22Rv1 (cell line): ENCODE data around the gene TNS3.

Source experiments
- CTCF ChIP-seq: fragments of 450-650 bp; IDR thresholded peaks from 2 replicates; pipeline ENCODE4 v1.5.1; 2017; ENCODE audit warnings: mild to moderate bottlenecking
- ZFX ChIP-seq: fragments of 450-650 bp; IDR thresholded peaks from 2 replicates; pipeline ENCODE4 v1.6.1; 2017; ENCODE audit warnings: antibody characterized with exemption, borderline replicate concordance

GRCh38 chr7:47402941-47403866 lies 178.7 kb downstream of the TNS3 start:
- TF ChIP-seq CTCF (no peak), ZFX (no peak)
